Erythroblast (primary cell): ENCODE results near the gene CORO6.

Experiments
- GATA1 ChIP-seq: IDR thresholded peaks from 2 replicates; pipeline ENCODE4 v1.6.1; 2011; ENCODE audit warnings: low read depth, mild to moderate bottlenecking, control low read depth, low read length, moderate library complexity
- POLR2A ChIP-seq: IDR thresholded peaks from 2 replicates; pipeline ENCODE4 v1.6.1; 2011; ENCODE audit warnings: mild to moderate bottlenecking, low read length

- no peak for TF ChIP-seq POLR2A
- no peak for TF ChIP-seq GATA1
These were observed 25.3 kb upstream of the CORO6 start for GRCh38 chr17:29648005-29648404.
